HG03342 (cell line): ENCODE measurements around the gene COL4A1.

ENCODE experiments used
- ATAC-seq: cut with Tn5 transposase; IDR thresholded peaks from one replicate; pipeline ENCODE4 v1.9.1; 2021; ENCODE audit warnings: mild to moderate bottlenecking, moderate library complexity; ENCODE audit not compliant: unreplicated experiment

The COL4A1 gene

GRCh38 chr13:110280231-110280813, 26.6 kb downstream of the COL4A1 start:
- no peak for ATAC-seq

GRCh38 chr13:110279684-110280083, 27.3 kb downstream of the COL4A1 start:
- no peak for ATAC-seq

- ATAC-seq = no peak
Measured at GRCh38 chr13:110278859-110279258, 28.1 kb downstream of the COL4A1 start.

- no peak for ATAC-seq
Measured at GRCh38 chr13:110277357-110277975, 29.5 kb downstream of the COL4A1 start.

GRCh38 chr13:110276553-110276950, 30.4 kb downstream of the COL4A1 start:
- ATAC-seq = no peak

GRCh38 chr13:110275931-110276552, 30.9 kb downstream of the COL4A1 start:
- ATAC-seq = no peak

- ATAC-seq = no peak
Measured at GRCh38 chr13:110274687-110275086, 32.3 kb downstream of the COL4A1 start.

GRCh38 chr13:110273254-110273653, 33.7 kb downstream of the COL4A1 start:
- no peak for ATAC-seq

GRCh38 chr13:110272651-110273050, 34.3 kb downstream of the COL4A1 start:
- ATAC-seq = no peak

GRCh38 chr13:110272227-110272626, 34.7 kb downstream of the COL4A1 start:
- ATAC-seq = no peak

- ATAC-seq = no peak
Measured at GRCh38 chr13:110271313-110271712, 35.6 kb downstream of the COL4A1 start.

- no peak for ATAC-seq
Measured at GRCh38 chr13:110270507-110270906, 36.5 kb downstream of the COL4A1 start.

- ATAC-seq = no peak
Measured at GRCh38 chr13:110269509-110270185, 37.3 kb downstream of the COL4A1 start.

GRCh38 chr13:110268576-110269185, 38.3 kb downstream of the COL4A1 start:
- ATAC-seq = no peak

GRCh38 chr13:110268061-110268460, 38.9 kb downstream of the COL4A1 start:
- ATAC-seq = no peak

GRCh38 chr13:110266983-110267382, 40.0 kb downstream of the COL4A1 start:
- no peak for ATAC-seq

- ATAC-seq = no peak
Measured at GRCh38 chr13:110266431-110266809, 40.5 kb downstream of the COL4A1 start.

- no peak for ATAC-seq
Measured at GRCh38 chr13:110265682-110266430, 41.1 kb downstream of the COL4A1 start.

GRCh38 chr13:110265341-110265681, 41.6 kb downstream of the COL4A1 start:
- no peak for ATAC-seq

- no peak for ATAC-seq
Measured at GRCh38 chr13:110264685-110265275, 42.2 kb downstream of the COL4A1 start.

GRCh38 chr13:110263888-110264287, 43.1 kb downstream of the COL4A1 start:
- ATAC-seq = no peak
